ENCODE measurements around the gene SRRM4.

DNA sequence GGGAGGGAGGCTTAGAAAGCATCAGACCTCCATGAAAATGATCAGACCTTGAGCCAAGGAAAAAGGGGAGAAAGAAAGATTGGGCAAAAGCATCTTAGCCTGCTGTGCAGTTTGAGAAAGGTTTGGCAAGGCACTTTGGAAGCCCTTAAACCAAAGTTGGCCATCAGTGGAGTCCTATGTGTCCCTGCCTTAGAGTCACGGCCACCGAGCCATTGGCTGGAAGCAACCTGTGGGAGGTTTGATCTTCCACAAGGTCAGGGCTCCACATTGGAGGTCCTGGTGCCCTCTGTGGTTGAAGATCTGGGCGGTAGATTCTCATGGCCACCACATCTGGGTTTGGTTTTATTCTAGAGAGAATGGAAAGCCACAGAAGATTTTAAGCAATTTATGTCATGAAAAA is 44.4 kb downstream of the SRRM4 start:
- TF ChIP-seq, protein P1, sequence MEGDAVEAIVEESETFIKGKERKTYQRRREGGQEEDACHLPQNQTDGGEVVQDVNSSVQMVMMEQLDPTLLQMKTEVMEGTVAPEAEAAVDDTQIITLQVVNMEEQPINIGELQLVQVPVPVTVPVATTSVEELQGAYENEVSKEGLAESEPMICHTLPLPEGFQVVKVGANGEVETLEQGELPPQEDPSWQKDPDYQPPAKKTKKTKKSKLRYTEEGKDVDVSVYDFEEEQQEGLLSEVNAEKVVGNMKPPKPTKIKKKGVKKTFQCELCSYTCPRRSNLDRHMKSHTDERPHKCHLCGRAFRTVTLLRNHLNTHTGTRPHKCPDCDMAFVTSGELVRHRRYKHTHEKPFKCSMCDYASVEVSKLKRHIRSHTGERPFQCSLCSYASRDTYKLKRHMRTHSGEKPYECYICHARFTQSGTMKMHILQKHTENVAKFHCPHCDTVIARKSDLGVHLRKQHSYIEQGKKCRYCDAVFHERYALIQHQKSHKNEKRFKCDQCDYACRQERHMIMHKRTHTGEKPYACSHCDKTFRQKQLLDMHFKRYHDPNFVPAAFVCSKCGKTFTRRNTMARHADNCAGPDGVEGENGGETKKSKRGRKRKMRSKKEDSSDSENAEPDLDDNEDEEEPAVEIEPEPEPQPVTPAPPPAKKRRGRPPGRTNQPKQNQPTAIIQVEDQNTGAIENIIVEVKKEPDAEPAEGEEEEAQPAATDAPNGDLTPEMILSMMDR (conservative IDR thresholded peaks at IDR 0.05) = no peak
- TF ChIP-seq EZH2 (IDR thresholded peaks at IDR 0.05; ENCODE audit: low read depth) = no peak

Data from PC-9 (cell line).